Endothelial cell (in vitro differentiated cells): ENCODE results near the gene CD22. TPM values are rescaled to one million over a fixed set of nuclear protein-coding genes. Genes with fewer than 3 reads are reported as not detected.
"Not testable (repeated sequence)": the region's sequence is repeated elsewhere in the genome, so short reads cannot be mapped to it uniquely, and the experiment has no call there.

Experiments used
- DNase-seq: peaks from one replicate; pipeline ENCODE4 v3.0.0; 2021; ENCODE audit warnings: low spot score
- H3K27ac Mint-ChIP-seq: one replicate; pipeline ENCODE4 v1.8.0; 2021; ENCODE audit warnings: mixed read lengths, inconsistent platforms; ENCODE audit not compliant: unreplicated experiment
- H3K27me3 Mint-ChIP-seq: one replicate; pipeline ENCODE4 v1.8.0; 2021; ENCODE audit warnings: mild to moderate bottlenecking, moderate library complexity, mixed read lengths, inconsistent platforms; ENCODE audit not compliant: unreplicated experiment
- H3K36me3 Mint-ChIP-seq: one replicate; pipeline ENCODE4 v1.8.0; 2021; ENCODE audit warnings: mild to moderate bottlenecking, low read depth, mixed read lengths, inconsistent platforms; ENCODE audit not compliant: unreplicated experiment
- H3K4me1 Mint-ChIP-seq: one replicate; pipeline ENCODE4 v1.8.0; 2021; ENCODE audit warnings: mild to moderate bottlenecking, mixed read lengths, inconsistent platforms; ENCODE audit not compliant: unreplicated experiment
- H3K4me3 Mint-ChIP-seq: one replicate; pipeline ENCODE4 v1.8.0; 2021; ENCODE audit warnings: mild to moderate bottlenecking, mixed read lengths, inconsistent platforms; ENCODE audit not compliant: unreplicated experiment
- H3K9me3 Mint-ChIP-seq: one replicate; pipeline ENCODE4 v1.8.0; 2021; ENCODE audit warnings: mixed read lengths, inconsistent platforms; ENCODE audit not compliant: unreplicated experiment
- CTCF ChIP-seq: fragments of 200-600 bp; sonication (generic); IDR thresholded peaks from one replicate; pipeline ENCODE4 v1.5.0; 2021; ENCODE audit warnings: antibody characterized with exemption; ENCODE audit not compliant: unreplicated experiment
- total RNA-seq: library from RNA; stranded (reverse); fragmentation: NEBNext Ultra II Directional; extraction: Animal tissue kit (Norgen Biotek cat#: 25700); gene quantifications from one replicate; pipeline ENCODE4 v1.2.1, GENCODE V29; 2021; ENCODE audit not compliant: unreplicated experiment

CD22 gene
- total RNA-seq, 1 donor from 2014 or later, result not detected

DNA sequence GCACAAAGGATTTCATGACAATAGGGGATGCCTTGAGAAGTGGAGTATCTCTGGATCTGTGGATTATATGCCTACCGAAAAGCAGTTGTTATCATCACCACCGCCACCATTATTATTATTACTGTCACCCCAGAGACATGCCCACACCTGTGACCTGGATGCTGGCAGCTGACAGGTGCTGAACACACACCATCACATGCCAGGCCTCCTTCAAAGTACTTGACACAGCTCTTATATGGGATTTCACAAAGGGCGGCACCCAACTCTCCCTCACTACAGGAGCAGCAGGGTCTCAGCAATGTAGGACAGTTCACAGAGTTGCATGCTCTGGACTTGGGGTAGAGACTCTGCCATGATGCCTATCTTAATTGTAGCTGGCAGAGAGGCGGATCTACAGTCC, 36.3 kb downstream of the CD22 start:
- H3K4me1 Mint-ChIP-seq, result no peaks in the 10 kb centered on the region
- no peak overlapping the region for H3K4me3 Mint-ChIP-seq
- no peak for TF ChIP-seq CTCF
- no peaks in the 10 kb centered on the region for H3K36me3 Mint-ChIP-seq
- no peaks in the 10 kb centered on the region for H3K9me3 Mint-ChIP-seq
- no peak for DNase-seq
- peaks cover 4% of the 10 kb centered on the region for H3K27me3 Mint-ChIP-seq
- H3K27ac Mint-ChIP-seq, result no peak overlapping the region

DNA sequence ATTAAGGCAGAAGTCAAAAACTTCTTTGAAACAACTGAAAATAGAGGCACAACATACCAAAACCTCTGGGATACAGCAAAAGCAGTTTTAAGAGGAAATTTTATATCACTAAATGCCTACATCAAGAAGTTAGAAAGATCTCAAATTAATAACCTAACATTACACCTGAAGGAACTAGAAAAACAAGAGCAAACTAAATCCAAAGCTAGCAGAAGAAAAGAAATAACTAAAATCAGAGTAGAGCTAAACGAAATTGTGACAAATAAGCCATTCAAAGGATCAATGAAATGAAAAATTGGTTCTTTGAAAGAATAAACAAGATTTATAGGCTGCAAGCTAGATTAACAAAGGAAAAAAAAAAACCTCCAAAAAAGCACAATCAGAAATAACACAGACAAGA, 39.4 kb downstream of the CD22 start:
- Mint-ChIP-seq H3K4me3 (no peak overlapping the region), H3K9me3 (no peaks in the 10 kb centered on the region), H3K27me3 (peaks cover 2% of the 10 kb centered on the region), H3K36me3 (no peaks in the 10 kb centered on the region), H3K4me1 (no peaks in the 10 kb centered on the region), H3K27ac (no peak overlapping the region)
- TF ChIP-seq CTCF, result no peak
- no peak for DNase-seq

GRCh38 chr19:35369522-35369921, 40.5 kb downstream of the CD22 start:
- H3K36me3 Mint-ChIP-seq, result no peaks in the 10 kb centered on the region
- no peaks in the 10 kb centered on the region for H3K4me1 Mint-ChIP-seq
- H3K4me3 Mint-ChIP-seq, result no peak overlapping the region

GRCh38 chr19:35370722-35371121, 41.7 kb downstream of the CD22 start, which contains the start of gene GPR42:
TSS of gene GPR42 (plus strand) at chr19:35371068. CDS start at chr19:35371360, 292 bp downstream.
- no peak within 1 kb of the TSS for H3K4me3 Mint-ChIP-seq
- H3K9me3 Mint-ChIP-seq, result no peaks in the 10 kb centered on the region
- no peaks in the 10 kb centered on the region for H3K4me1 Mint-ChIP-seq
- H3K27me3 Mint-ChIP-seq, result peaks cover 6% of the 10 kb centered on the region
- H3K36me3 Mint-ChIP-seq, result no peaks in the 10 kb centered on the region
- no peak for TF ChIP-seq CTCF
- H3K27ac Mint-ChIP-seq, result no peak within 1 kb of the TSS
- no peak for DNase-seq

More at GRCh38 chr19:35369522-35369921, 40.5 kb downstream of the CD22 start:
- H3K27ac Mint-ChIP-seq, result no peak overlapping the region
- no peaks in the 10 kb centered on the region for H3K9me3 Mint-ChIP-seq
- H3K27me3 Mint-ChIP-seq, result peaks cover 7% of the 10 kb centered on the region
- no peak for TF ChIP-seq CTCF
- DNase-seq, result no peak

- peaks cover 9% of the 10 kb centered on the region for H3K27me3 Mint-ChIP-seq
- no peak for TF ChIP-seq CTCF
These were observed 44.5 kb downstream of the CD22 start for GRCh38 chr19:35373492-35373891.

DNA sequence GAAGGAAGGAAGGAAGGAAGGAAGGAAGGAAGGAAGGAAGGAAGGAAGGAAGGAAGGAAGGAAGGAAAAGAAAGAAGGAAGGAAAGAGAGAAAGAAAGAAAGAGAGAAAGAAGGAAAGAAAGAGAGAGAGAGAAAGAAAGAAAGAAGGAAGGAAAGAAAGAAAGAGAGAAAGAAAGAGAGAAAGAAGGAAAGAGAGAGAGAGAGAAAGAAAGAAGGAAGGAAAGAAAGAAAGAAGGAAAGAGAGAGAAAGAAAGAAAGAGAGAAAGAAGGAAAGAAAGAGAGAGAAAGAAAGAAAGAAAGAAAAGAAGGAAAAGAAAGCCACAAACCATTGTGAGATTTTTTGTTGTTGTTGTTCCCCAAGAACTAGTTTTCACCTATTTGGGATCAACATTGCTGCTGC, 45.0 kb downstream of the CD22 start:
- not testable (repeated sequence) for H3K36me3 Mint-ChIP-seq, H3K4me1 Mint-ChIP-seq, H3K4me3 Mint-ChIP-seq, H3K27ac Mint-ChIP-seq, DNase-seq, H3K27me3 Mint-ChIP-seq, H3K9me3 Mint-ChIP-seq

More at GRCh38 chr19:35373492-35373891, 44.5 kb downstream of the CD22 start:
- Mint-ChIP-seq H3K4me3 (no peak overlapping the region), H3K27ac (no peak overlapping the region), H3K9me3 (no peaks in the 10 kb centered on the region), H3K36me3 (no peaks in the 10 kb centered on the region), H3K4me1 (no peaks in the 10 kb centered on the region)
- no peak for DNase-seq
